Measurements from ENCODE around the gene SLX4. TPM values are rescaled to one million over a fixed set of nuclear protein-coding genes. Genes with fewer than 3 reads are reported as not detected.

SLX4 gene
- total RNA-seq, 1 donor from 2014 or later, result 14.1 TPM

DNA sequence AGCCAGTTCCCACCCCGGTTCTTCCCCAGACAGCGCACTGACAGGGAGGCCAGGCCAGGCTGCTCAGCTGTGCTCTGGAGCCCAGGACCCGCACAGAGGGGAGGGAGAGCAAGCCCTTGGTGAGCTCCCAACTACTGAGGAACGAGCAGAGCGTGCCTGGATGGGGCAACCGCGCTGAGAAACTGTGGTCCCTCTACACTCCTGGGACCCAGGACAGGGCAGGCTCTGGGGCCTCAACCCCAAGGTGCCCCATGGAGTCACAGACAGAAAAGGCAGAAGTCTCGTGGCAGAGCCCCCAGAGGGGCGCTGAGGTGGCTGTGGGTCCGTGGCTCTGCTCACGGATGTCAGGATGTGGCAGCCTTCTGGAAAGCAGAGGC, 16.3 kb downstream of the SLX4 start:
- peaks cover 8% of the 10 kb centered on the region for H3K9me3 Mint-ChIP-seq (ENCODE audit: unreplicated experiment)
- no peak for DNase-seq
- H3K4me1 Mint-ChIP-seq (ENCODE audit: low read depth, unreplicated experiment), result no peaks in the 10 kb centered on the region
- no peak overlapping the region for H3K4me3 Mint-ChIP-seq (ENCODE audit: unreplicated experiment)
- TF ChIP-seq, protein P1, sequence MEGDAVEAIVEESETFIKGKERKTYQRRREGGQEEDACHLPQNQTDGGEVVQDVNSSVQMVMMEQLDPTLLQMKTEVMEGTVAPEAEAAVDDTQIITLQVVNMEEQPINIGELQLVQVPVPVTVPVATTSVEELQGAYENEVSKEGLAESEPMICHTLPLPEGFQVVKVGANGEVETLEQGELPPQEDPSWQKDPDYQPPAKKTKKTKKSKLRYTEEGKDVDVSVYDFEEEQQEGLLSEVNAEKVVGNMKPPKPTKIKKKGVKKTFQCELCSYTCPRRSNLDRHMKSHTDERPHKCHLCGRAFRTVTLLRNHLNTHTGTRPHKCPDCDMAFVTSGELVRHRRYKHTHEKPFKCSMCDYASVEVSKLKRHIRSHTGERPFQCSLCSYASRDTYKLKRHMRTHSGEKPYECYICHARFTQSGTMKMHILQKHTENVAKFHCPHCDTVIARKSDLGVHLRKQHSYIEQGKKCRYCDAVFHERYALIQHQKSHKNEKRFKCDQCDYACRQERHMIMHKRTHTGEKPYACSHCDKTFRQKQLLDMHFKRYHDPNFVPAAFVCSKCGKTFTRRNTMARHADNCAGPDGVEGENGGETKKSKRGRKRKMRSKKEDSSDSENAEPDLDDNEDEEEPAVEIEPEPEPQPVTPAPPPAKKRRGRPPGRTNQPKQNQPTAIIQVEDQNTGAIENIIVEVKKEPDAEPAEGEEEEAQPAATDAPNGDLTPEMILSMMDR (IDR thresholded peaks at IDR 0.05; ENCODE audit: partially characterized antibody, unreplicated experiment), result no peak
- H3K36me3 Mint-ChIP-seq (ENCODE audit: unreplicated experiment), result peaks cover 21% of the 10 kb centered on the region
- H3K27me3 Mint-ChIP-seq (ENCODE audit: unreplicated experiment), result no peaks in the 10 kb centered on the region
- no peak overlapping the region for H3K27ac Mint-ChIP-seq (ENCODE audit: unreplicated experiment)

DNA sequence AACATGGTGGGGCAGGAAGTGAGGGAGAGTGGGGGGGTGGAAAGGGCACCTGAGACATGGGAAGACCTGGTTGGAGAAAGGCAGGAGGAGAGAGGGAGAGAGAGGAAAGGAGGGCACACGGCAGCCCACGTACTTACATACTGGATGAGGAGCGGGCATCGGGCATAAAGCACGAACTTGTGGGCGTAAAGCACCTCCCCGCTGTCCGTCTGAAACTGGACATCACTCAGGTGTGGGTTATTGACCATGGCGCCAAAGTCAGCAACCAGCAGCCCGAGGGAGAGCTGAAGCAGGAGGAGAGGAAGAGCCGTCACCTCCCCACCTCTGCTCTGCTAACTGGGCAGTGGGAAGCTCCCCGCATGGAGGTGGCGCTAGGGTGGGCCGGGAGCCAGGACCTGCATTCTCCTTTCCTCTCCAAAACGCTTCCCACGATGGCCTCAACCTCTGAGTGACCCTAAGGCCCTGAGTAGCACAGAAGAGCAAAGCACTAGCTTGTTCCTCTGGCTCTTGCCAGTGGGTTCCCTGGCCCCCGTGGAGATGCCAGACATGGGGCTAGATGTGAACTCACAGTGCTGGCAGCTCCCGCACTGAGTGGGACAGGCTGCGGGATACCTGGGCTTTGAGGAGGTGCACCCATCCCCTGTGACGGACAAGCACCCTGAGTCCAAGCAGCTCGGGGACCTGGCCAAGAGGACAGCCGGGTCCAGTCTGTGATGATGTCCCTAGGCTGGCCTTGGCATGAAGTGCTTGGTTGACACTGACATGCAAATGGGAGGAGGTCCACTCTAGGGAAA, 16.9 kb downstream of the SLX4 start:
- Mint-ChIP-seq H3K27ac (ENCODE audit: unreplicated experiment) (no peak overlapping the region), H3K36me3 (ENCODE audit: unreplicated experiment) (peaks cover 18% of the 10 kb centered on the region), H3K9me3 (ENCODE audit: unreplicated experiment) (peaks cover 3% of the 10 kb centered on the region), H3K27me3 (ENCODE audit: unreplicated experiment) (no peaks in the 10 kb centered on the region), H3K4me1 (ENCODE audit: low read depth, unreplicated experiment) (no peaks in the 10 kb centered on the region), H3K4me3 (ENCODE audit: unreplicated experiment) (no peak overlapping the region)
- DNase-seq, result no peak
- TF ChIP-seq, protein P1 (IDR thresholded peaks at IDR 0.05; ENCODE audit: partially characterized antibody, unreplicated experiment), result no peak

DNA sequence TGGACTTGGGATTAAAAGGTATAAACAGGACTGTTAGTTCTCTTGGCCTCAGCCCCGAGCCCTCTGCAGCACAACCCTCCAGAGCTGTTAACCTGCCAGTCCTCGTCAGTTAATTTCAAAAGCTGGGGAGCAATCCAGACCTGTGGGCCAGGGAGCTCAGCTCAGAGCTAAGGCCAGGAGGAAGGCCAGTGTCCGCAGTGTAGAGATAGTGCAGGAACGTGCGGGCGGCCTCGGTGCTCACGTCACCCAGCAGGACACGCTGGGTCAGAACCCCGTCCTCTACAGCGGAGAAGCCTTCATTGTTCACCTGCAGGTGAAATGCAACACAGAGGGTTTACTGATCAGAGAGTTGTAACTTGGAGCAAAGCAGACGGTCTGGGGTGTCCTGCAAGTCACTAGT, 18.8 kb downstream of the SLX4 start:
- DNase-seq, result no peak
- Mint-ChIP-seq H3K27ac (ENCODE audit: unreplicated experiment) (no peak overlapping the region), H3K4me1 (ENCODE audit: low read depth, unreplicated experiment) (no peaks in the 10 kb centered on the region), H3K9me3 (ENCODE audit: unreplicated experiment) (no peaks in the 10 kb centered on the region), H3K4me3 (ENCODE audit: unreplicated experiment) (no peak overlapping the region), H3K36me3 (ENCODE audit: unreplicated experiment) (peaks cover 14% of the 10 kb centered on the region), H3K27me3 (ENCODE audit: unreplicated experiment) (no peaks in the 10 kb centered on the region)
- TF ChIP-seq, protein P1 (IDR thresholded peaks at IDR 0.05; ENCODE audit: partially characterized antibody, unreplicated experiment), result no peak

DNA sequence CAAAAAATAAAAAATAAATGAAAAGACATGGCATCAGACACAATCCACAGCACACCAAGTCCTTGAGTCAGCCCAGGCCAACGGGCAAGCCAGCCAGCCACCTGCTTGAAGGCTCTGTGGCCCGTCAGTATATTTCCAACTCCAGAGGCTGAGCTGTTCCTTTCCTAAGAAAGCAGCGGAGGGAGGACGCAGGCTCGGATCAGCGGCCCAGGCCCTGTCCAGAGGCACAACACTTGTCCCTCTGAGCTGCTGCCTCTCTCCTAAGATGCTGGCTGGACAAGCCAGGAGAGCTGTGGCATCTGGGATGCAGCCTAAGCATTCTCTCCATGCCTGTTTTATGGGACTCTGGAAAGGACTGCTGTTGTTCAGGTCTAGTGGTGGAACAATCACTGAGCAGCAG, 19.4 kb downstream of the SLX4 start:
- Mint-ChIP-seq H3K27ac (ENCODE audit: unreplicated experiment) (no peak overlapping the region), H3K4me1 (ENCODE audit: low read depth, unreplicated experiment) (no peaks in the 10 kb centered on the region), H3K27me3 (ENCODE audit: unreplicated experiment) (no peaks in the 10 kb centered on the region), H3K9me3 (ENCODE audit: unreplicated experiment) (no peaks in the 10 kb centered on the region), H3K4me3 (ENCODE audit: unreplicated experiment) (no peak overlapping the region), H3K36me3 (ENCODE audit: unreplicated experiment) (peaks cover 14% of the 10 kb centered on the region)
- DNase-seq, result no peak
- TF ChIP-seq, protein P1 (IDR thresholded peaks at IDR 0.05; ENCODE audit: partially characterized antibody, unreplicated experiment), result no peak

DNA sequence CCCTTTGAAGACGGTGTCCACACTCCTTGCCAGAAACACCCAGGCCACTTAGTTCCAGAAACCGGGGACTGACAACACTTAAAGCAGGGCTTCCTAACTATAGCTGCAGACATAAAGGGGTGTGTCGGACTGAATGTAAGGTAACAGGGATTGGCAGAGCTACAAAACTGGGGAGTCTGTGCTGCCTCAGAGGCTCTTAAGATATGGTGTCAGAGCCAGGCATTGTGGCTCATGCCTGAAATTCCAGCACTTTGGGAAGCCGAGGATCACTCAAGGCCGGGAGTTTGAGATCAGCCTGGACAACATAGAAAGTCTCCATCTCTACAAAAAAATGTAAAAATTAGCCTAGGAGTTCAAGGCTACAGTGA, 20.0 kb downstream of the SLX4 start:
- Mint-ChIP-seq H3K4me1 (ENCODE audit: low read depth, unreplicated experiment) (no peaks in the 10 kb centered on the region), H3K4me3 (ENCODE audit: unreplicated experiment) (no peak overlapping the region), H3K27ac (ENCODE audit: unreplicated experiment) (no peak overlapping the region), H3K27me3 (ENCODE audit: unreplicated experiment) (no peaks in the 10 kb centered on the region), H3K9me3 (ENCODE audit: unreplicated experiment) (no peaks in the 10 kb centered on the region), H3K36me3 (ENCODE audit: unreplicated experiment) (peaks cover 14% of the 10 kb centered on the region)
- no peak for DNase-seq
- TF ChIP-seq, protein P1 (IDR thresholded peaks at IDR 0.05; ENCODE audit: partially characterized antibody, unreplicated experiment), result no peak

All from glutamatergic neuron (in vitro differentiated cells).